CD14-positive monocyte (primary cell): ENCODE measurements around the gene EXD2. TPM values are rescaled to one million over a fixed set of nuclear protein-coding genes. Genes with fewer than 3 reads are reported as not detected.
A peak's percentile ranks its signal among the peaks of the same experiment; 100 is the strongest.

Experiments
- DNase-seq, 3 donors: peaks; one replicate each; pipeline ENCODE4 v3.0.0-alpha.2; 2011 to 2022
- H2AFZ ChIP-seq: 2 replicates; pipeline ENCODE4 v1.6.0; 2012; ENCODE audit warnings: mild to moderate bottlenecking, low read depth, low read length, inconsistent platforms; ENCODE audit not compliant: insufficient read depth, poor library complexity, severe bottlenecking
- H3K27ac ChIP-seq, 2 donors: 1 replicate in 1 of 2; 2 replicates in 1 of 2; pipeline ENCODE4 v1.5.1; 2012 to 2013; ENCODE audit warnings: low read length in 2 of 2, control low read depth in 1 of 2, inconsistent platforms in 1 of 2, low read depth in 1 of 2, mild to moderate bottlenecking in 1 of 2
- H3K27me3 ChIP-seq, 2 donors: one replicate each; pipeline versions ENCODE4 v1.6.0 to v1.6.1; 2011 to 2013; ENCODE audit warnings: low read length in 2 of 2; ENCODE audit not compliant: control insufficient read depth in 2 of 2, insufficient read depth in 2 of 2
- H3K36me3 ChIP-seq, 2 donors: replicated peaks in 1 of 2; 1 replicate in 1 of 2; 2 replicates in 1 of 2; pipeline versions ENCODE4 v1.5.1 to v1.6.1; 2012 to 2013; ENCODE audit warnings: low read length in 2 of 2, control low read depth in 1 of 2, inconsistent platforms in 1 of 2, mild to moderate bottlenecking in 1 of 2; ENCODE audit not compliant: insufficient read depth in 2 of 2, control insufficient read depth in 1 of 2
- H3K4me1 ChIP-seq, 2 donors: 1 replicate in 1 of 2; 2 replicates in 1 of 2; pipeline versions ENCODE4 v1.5.1 to v1.6.1; 2012 to 2013; ENCODE audit warnings: low read length in 2 of 2, control low read depth in 1 of 2, inconsistent platforms in 1 of 2, mild to moderate bottlenecking in 1 of 2, moderate library complexity in 1 of 2; ENCODE audit not compliant: insufficient read depth in 2 of 2, control insufficient read depth in 1 of 2
- H3K4me2 ChIP-seq: replicated peaks from 2 replicates; pipeline ENCODE3; 2012; ENCODE audit warnings: low read length, moderate library complexity, mild to moderate bottlenecking; ENCODE audit not compliant: poor library complexity, severe bottlenecking; ENCODE audit errors: extremely low read depth
- H3K4me3 ChIP-seq, 3 experiments: fragments of 200-600 bp in 1 of 3; sonication (generic) in 1 of 3; replicated peaks in 1 of 3; 1 replicate in 2 of 3; 2 replicates in 1 of 3; pipeline ENCODE4 v1.5.1; 2011 to 2013; ENCODE audit warnings: low read length in 3 of 3, mild to moderate bottlenecking in 3 of 3, control low read depth in 2 of 3, low read depth in 2 of 3, inconsistent platforms in 1 of 3, moderate library complexity in 1 of 3
- H3K79me2 ChIP-seq: 2 replicates; pipeline ENCODE4 v1.6.0; 2012; ENCODE audit warnings: mild to moderate bottlenecking, control low read depth, inconsistent platforms, low read length, moderate library complexity; ENCODE audit not compliant: insufficient read depth
- H3K9ac ChIP-seq: 2 replicates; pipeline ENCODE4 v1.6.0; 2017; ENCODE audit warnings: low read length, mild to moderate bottlenecking; ENCODE audit not compliant: insufficient read depth, poor library complexity, severe bottlenecking
- H3K9me3 ChIP-seq, 2 donors: replicated peaks in 1 of 2; 1 replicate in 1 of 2; 2 replicates in 1 of 2; pipeline versions ENCODE4 v1.5.1 to v1.6.1; 2012 to 2013; ENCODE audit warnings: low read length in 2 of 2, control low read depth in 1 of 2; ENCODE audit not compliant: control insufficient read depth in 1 of 2, insufficient read depth in 1 of 2
- H4K20me1 ChIP-seq: 2 replicates; pipeline ENCODE4 v1.6.0; 2012; ENCODE audit warnings: mild to moderate bottlenecking, low read length, control low read depth, moderate library complexity; ENCODE audit not compliant: insufficient read depth
- H3K27ac Mint-ChIP-seq, 7 donors: one replicate each; pipeline ENCODE4 v1.8.0; 2020; ENCODE audit warnings: mild to moderate bottlenecking in 7 of 7, mixed read lengths in 7 of 7, moderate library complexity in 6 of 7, inconsistent platforms in 2 of 7
- H3K27me3 Mint-ChIP-seq, 3 donors: one replicate each; pipeline ENCODE4 v1.8.0; 2021 to 2022; ENCODE audit warnings: low read depth in 3 of 3, mild to moderate bottlenecking in 3 of 3, mixed read lengths in 3 of 3, moderate library complexity in 3 of 3, inconsistent platforms in 1 of 3
- H3K36me3 Mint-ChIP-seq, 2 donors: one replicate each; pipeline ENCODE4 v1.8.0; 2020; ENCODE audit warnings: mixed read lengths in 2 of 2, inconsistent platforms in 1 of 2, mild to moderate bottlenecking in 1 of 2
- H3K4me1 Mint-ChIP-seq: one replicate; pipeline ENCODE4 v1.8.0; 2020; ENCODE audit warnings: mild to moderate bottlenecking, mixed read lengths
- H3K4me3 Mint-ChIP-seq, 2 donors: one replicate each; pipeline ENCODE4 v1.8.0; 2020; ENCODE audit warnings: mild to moderate bottlenecking in 2 of 2, mixed read lengths in 2 of 2, moderate library complexity in 1 of 2
- H3K9me3 Mint-ChIP-seq, 7 donors: one replicate each; pipeline ENCODE4 v1.8.0; 2020 to 2022; ENCODE audit warnings: mixed read lengths in 7 of 7, mild to moderate bottlenecking in 6 of 7, moderate library complexity in 6 of 7, inconsistent platforms in 2 of 7
- CTCF ChIP-seq: fragments of 200-600 bp; IDR thresholded peaks from one replicate; pipeline ENCODE4 v1.8.0; 2022; ENCODE audit warnings: antibody characterized with exemption, mild to moderate bottlenecking
- WGBS: methylation state at CpG from one replicate; pipeline ENCODE4 v1.1.5; 2013; ENCODE audit warnings: missing lambda C conversion rate; ENCODE audit not compliant: insufficient coverage; 5-methylcytosine and 5-hydroxymethylcytosine counted together
- intact Hi-C, 2 donors: fragments of 100-400 bp; cut with micrococcal nuclease; formaldehyde crosslinking; loops; one replicate each; pipeline versions ENCODE4 v1.15.0 to v1.15.1; 2023
- polyA plus RNA-seq, 3 donors: library from polyadenylated mRNA; depleted of rRNA in 1 of 3; unstranded in 2 of 3; stranded (reverse) in 1 of 3; fragments of 300-500 nt in 2 of 3; fragments of >200 nt in 1 of 3; fragmentation: Illumina TruSeq in 2 of 3; gene quantifications; 1 replicate in 2 of 3; 2 replicates in 1 of 3; pipeline ENCODE4 v1.2.3, GENCODE V29; 2012 to 2021

EXD2 gene
- polyA plus RNA-seq, 3 donors, result 2.3 to 4.0 (median 3.1) TPM

DNA sequence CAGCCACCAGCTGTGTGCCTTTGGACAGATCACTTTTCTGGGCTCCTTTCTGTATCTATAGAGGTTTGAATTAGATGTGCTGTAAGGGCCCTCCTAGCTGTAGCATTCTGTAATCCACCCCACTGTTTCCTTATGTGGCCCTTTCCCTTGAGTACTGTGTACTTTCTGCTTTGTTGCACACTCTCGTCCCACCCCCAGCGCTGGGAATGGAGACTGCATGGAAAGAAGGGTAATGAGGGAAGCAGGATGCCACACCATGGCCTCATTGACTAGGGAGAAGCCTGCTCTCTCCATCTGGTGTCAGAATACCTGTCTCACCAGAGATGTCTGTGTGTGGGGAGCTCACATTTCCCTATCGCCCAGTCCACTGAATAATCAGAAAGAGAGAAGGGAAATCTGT lies 55.0 kb downstream of the EXD2 start:
- peaks cover 0 to 8% of the 10 kb centered on the region in 2 donors for H3K36me3 Mint-ChIP-seq
- Histone ChIP-seq H3K9ac (no peak overlapping the region), H3K27me3 (no peaks in the 10 kb centered on the region)

DNA sequence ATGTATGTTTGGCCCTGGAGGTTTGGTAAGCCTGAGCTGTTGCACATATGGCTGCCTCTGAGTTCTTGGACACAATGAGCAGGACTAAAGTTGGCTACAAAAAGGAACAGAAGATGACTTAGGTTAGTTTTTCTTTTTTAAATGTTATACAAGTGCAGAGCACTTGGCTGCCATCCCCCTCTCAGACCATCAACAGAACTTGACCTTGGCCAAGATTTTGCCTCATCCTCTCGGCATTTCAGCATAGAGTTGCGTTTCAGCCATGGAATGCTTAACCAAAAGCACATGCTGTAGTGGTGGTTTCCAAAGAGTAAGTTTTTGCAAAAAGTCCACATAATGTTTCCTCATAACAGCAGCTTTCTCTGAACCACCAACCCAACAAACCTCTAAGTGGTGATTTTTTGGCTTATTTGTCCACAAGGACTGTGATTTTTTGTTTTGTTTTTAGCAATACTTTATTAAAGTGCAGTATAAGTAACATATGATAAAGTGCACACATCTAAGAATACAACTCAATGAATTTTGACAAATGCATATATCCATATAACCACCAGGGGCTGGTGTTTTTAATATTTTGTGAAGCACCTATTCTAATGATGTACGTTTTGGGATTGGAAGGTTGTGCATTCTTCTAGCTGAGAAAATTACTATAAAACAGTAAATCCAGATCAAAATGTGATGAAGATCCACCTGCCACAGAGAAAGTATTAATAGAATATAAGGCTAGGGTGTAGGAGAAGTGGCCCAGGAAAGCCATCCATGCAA lies 56.6 kb downstream of the EXD2 start:
- Mint-ChIP-seq H3K4me1 (no peaks in the 10 kb centered on the region), H3K9me3 (no peaks in the 10 kb centered on the region), H3K27me3 (peaks cover 1 to 5% (median 4%) of the 10 kb centered on the region in 3 donors), H3K27ac (no peak overlapping the region), H3K4me3 (no peak overlapping the region), H3K36me3 (peaks cover 0 to 4% of the 10 kb centered on the region in 2 donors)
- intact Hi-C loops, result loop anchor here in 1 of 2 donors (10.0 kb wide), 1 partner anchor 327 kb away; the partner anchor contains the start of gene CCDC177
- DNase-seq, result no peak
- no CpG with 5 or more reads among the region's 3 CpGs for WGBS
- peak; percentile 12 for TF ChIP-seq CTCF
- no peaks in the 10 kb centered on the region for H3K4me1 ChIP-seq
- H3K79me2 ChIP-seq, result no peaks in the 10 kb centered on the region
- H3K4me2 ChIP-seq, result no peak overlapping the region
- no peaks in the 10 kb centered on the region for H3K27me3 ChIP-seq
- H2AFZ ChIP-seq, result no peak overlapping the region
- no peaks in the 10 kb centered on the region for H3K9me3 ChIP-seq
- H3K27ac ChIP-seq, result no peak overlapping the region
- H3K4me3 ChIP-seq, result no peak overlapping the region
- H3K36me3 ChIP-seq, result no peaks in the 10 kb centered on the region
- H4K20me1 ChIP-seq, result no peaks in the 10 kb centered on the region
- H3K9ac ChIP-seq, result no peak overlapping the region

More for the DNA sequence above, 55.0 kb downstream of the EXD2 start:
- H3K9me3 ChIP-seq, result no peaks in the 10 kb centered on the region
- no peak overlapping the region for H3K4me3 ChIP-seq
- no peak overlapping the region for H3K4me2 ChIP-seq
- Mint-ChIP-seq H3K9me3 (no peaks in the 10 kb centered on the region), H3K4me3 (no peak overlapping the region), H3K4me1 (no peaks in the 10 kb centered on the region), H3K27ac (no peak overlapping the region), H3K27me3 (peaks cover 0 to 2% (median 1%) of the 10 kb centered on the region in 3 donors)
- no peak overlapping the region for H3K27ac ChIP-seq
- H3K36me3 ChIP-seq, result peaks cover 0 to 3% of the 10 kb centered on the region in 2 donors
- intact Hi-C loops, result loop anchor here in 1 of 2 donors (10.0 kb wide), 1 partner anchor 328 kb away; the partner anchor contains the start of gene CCDC177
- TF ChIP-seq CTCF, result no peak
- no peaks in the 10 kb centered on the region for H3K4me1 ChIP-seq
- DNase-seq, result no peak
- WGBS, result 100% methylated on average over 2 of the region's 3 CpGs
- H4K20me1 ChIP-seq, result no peaks in the 10 kb centered on the region
- H3K79me2 ChIP-seq, result no peaks in the 10 kb centered on the region
- H2AFZ ChIP-seq, result no peak overlapping the region
